Stomach (tissue), 9 donors: ENCODE measurements around the gene PLP2. TPM values are rescaled to one million over a fixed set of nuclear protein-coding genes. Genes with fewer than 3 reads are reported as not detected.

Source experiments
- DNase-seq, 2 donors: peaks; one replicate each; pipeline versions ENCODE4 v3.0.0 to v3.0.0-alpha.2; 2013 to 2019
- H3K27ac ChIP-seq, 5 donors: fragments of 200-600 bp in 4 of 5; sonication (generic) in 4 of 5; one replicate each; pipeline ENCODE4 v1.5.1; 2013 to 2019; ENCODE audit warnings: mild to moderate bottlenecking in 1 of 5, moderate library complexity in 1 of 5
- H3K27me3 ChIP-seq, 3 donors: fragments of 200-600 bp; sonication (generic); one replicate each; pipeline ENCODE4 v1.5.1; 2017 to 2019; ENCODE audit warnings: mixed run types in 1 of 3
- H3K36me3 ChIP-seq, 4 donors: fragments of 200-600 bp; sonication (generic); 1 replicate in 3 of 4; 2 replicates in 1 of 4; pipeline ENCODE4 v1.5.1; 2016 to 2019
- H3K4me1 ChIP-seq, 4 donors: fragments of 200-600 bp; sonication (generic); one replicate each; pipeline ENCODE4 v1.5.1; 2016 to 2019
- H3K4me3 ChIP-seq, 4 donors: fragments of 200-600 bp; sonication (generic) in 3 of 4; one replicate each; pipeline ENCODE4 v1.5.1; 2016 to 2019; ENCODE audit warnings: mild to moderate bottlenecking in 1 of 4
- H3K9me3 ChIP-seq, 4 donors: fragments of 200-600 bp; sonication (generic); one replicate each; pipeline ENCODE4 v1.5.1; 2016 to 2019
- CTCF ChIP-seq, 7 experiments: fragments of 450-650 bp in 4 of 7; fragments of 200-600 bp in 3 of 7; sonication (generic) in 3 of 7; IDR thresholded peaks; one replicate each; pipeline ENCODE4 v1.5.1; 2016 to 2019; ENCODE audit warnings: antibody characterized with exemption in 7 of 7, control low read depth in 2 of 7, mild to moderate bottlenecking in 1 of 7
- EP300 ChIP-seq: sonication (generic); formaldehyde crosslinking; IDR thresholded peaks from one replicate; pipeline ENCODE4 v1.6.1; 2017; ENCODE audit warnings: antibody characterized with exemption
- POLR2A ChIP-seq, 4 donors: fragments of 450-650 bp; IDR thresholded peaks; one replicate each; pipeline ENCODE4 v1.6.1; 2016; ENCODE audit warnings: antibody characterized with exemption in 4 of 4, control low read depth in 2 of 4, mild to moderate bottlenecking in 1 of 4, moderate library complexity in 1 of 4
- POLR2AphosphoS5 ChIP-seq, 3 donors: sonication (generic); formaldehyde crosslinking; IDR thresholded peaks; one replicate each; pipeline ENCODE4 v1.6.1; 2016; ENCODE audit warnings: antibody characterized with exemption in 3 of 3
- WGBS, 5 donors: extraction: QIAGEN DNeasy Blood & Tissue Kit in 3 of 5; methylation state at CpG; one replicate each; pipeline versions ENCODE4 v1.1.5 to v1.1.7; 2013 to 2018; 5-methylcytosine and 5-hydroxymethylcytosine counted together
- intact Hi-C: fragments of 100-400 bp; cut with DNase I; formaldehyde crosslinking; loops from one replicate; pipeline ENCODE4 v1.15.1; 2023; ENCODE audit warnings: low total_unique reads
- polyA plus RNA-seq, 3 donors: library from polyadenylated mRNA; stranded (reverse); fragments of 200-250 nt; gene quantifications; one replicate each; pipeline ENCODE4 v1.2.3, GENCODE V29; 2013
- total RNA-seq, 5 donors: library from RNA; depleted of rRNA; stranded (reverse); fragments of >200 nt; gene quantifications; one replicate each; pipeline versions ENCODE4 v1.1.0 to v1.2.3, GENCODE V29; 2014 to 2016
- donor health status: healthy with polysubstance abuse.
- donor health status: Bipolar disorder and iron deficiency.
- donor health status: healthy.

Gene PLP2
- total and polyA plus RNA-seq, 8 donors: 14.0 to 323 (median 66.6) TPM

DNA sequence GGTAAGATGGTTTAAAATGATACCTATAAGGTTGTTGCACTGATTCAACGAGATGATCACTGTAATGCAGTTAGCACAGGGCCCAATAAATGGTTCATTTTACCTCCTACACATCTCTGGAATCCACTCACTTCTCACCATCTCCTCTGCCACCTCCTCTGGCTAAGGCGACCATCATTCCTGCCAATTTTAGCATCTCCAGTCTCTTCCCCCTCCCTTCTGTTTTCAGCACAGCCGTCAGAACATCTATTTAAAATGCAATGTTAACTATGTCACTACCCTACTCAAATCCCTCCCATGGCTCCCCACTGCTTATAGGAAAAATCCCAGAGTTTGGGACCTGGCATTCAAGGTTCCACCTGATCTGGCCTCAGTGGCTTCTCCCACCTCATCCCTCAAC lies 31.8 kb downstream of the PLP2 start:
- 59 to 83% (median 71%) methylated on average over 3 of the region's 3 CpGs for WGBS, 5 donors
- no peaks in the 10 kb centered on the region for H3K9me3 ChIP-seq

GRCh38 chrX:49204017-49204416 lies 32.3 kb downstream of the PLP2 start:
- no peaks in the 10 kb centered on the region for H3K36me3 ChIP-seq
- no peak overlapping the region for H3K4me3 ChIP-seq
- peaks cover 0 to 19% (median 10%) of the 10 kb centered on the region in 4 donors for H3K4me1 ChIP-seq
- intact Hi-C loops: no loop called here
- H3K9me3 ChIP-seq: no peaks in the 10 kb centered on the region
- TF ChIP-seq POLR2AphosphoS5 (IDR thresholded peaks at IDR 0.05): no peak
- peaks cover 0 to 11% (median 0%) of the 10 kb centered on the region in 3 donors for H3K27me3 ChIP-seq
- H3K27ac ChIP-seq: no peak overlapping the region
- no peak for DNase-seq
- WGBS, 5 donors: 62 to 100% (median 86%) methylated on average over 1 to 6 of the region's 6 CpGs

More for the DNA sequence above, 31.8 kb downstream of the PLP2 start:
- Histone ChIP-seq H3K36me3 (no peaks in the 10 kb centered on the region), H3K4me1 (peaks cover 0 to 22% (median 10%) of the 10 kb centered on the region in 4 donors), H3K27me3 (peaks cover 0 to 14% (median 0%) of the 10 kb centered on the region in 3 donors), H3K27ac (no peak overlapping the region), H3K4me3 (no peak overlapping the region)
- no peak for TF ChIP-seq EP300
- intact Hi-C loops: no loop called here
- no peak for DNase-seq

GRCh38 chrX:49204709-49205108 lies 33.0 kb downstream of the PLP2 start:
- WGBS, 5 donors: 44 to 71% (median 49%) methylated on average over 4 of the region's 4 CpGs
- intact Hi-C loops: no loop called here

DNA sequence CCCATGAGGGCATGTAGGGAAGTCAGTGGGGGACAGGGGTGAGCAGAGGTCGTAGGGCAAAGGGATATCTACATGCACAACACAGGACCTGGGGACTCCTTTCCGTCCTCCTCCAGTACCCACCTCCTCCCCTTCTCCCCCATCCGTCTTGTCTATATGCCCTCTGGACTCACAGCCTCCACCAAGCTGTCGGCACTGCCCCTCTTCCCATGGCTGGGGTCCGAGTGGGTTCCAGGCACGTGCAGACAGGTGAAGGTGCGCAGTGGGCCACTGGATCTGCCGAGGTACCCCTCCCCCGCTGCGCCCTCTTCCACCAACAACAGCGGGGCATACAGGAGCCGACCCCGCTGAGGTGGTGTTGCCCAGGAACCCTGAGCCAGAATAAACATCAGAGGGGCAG lies 33.7 kb downstream of the PLP2 start:
- H3K27me3 ChIP-seq: peaks cover 0 to 10% (median 0%) of the 10 kb centered on the region in 3 donors
- intact Hi-C loops: no loop called here
- no peak for DNase-seq
- H3K9me3 ChIP-seq: no peaks in the 10 kb centered on the region
- H3K4me3 ChIP-seq: no peak overlapping the region
- no peaks in the 10 kb centered on the region for H3K36me3 ChIP-seq
- TF ChIP-seq EP300: no peak
- no peak for TF ChIP-seq POLR2AphosphoS5 (IDR thresholded peaks at IDR 0.05)
- TF ChIP-seq POLR2A (IDR thresholded peaks at IDR 0.05): no peak
- no peak for TF ChIP-seq CTCF (IDR thresholded peaks at IDR 0.05)
- no peak overlapping the region for H3K27ac ChIP-seq
- WGBS, 5 donors: 61 to 82% (median 76%) methylated on average over 2 to 13 of the region's 13 CpGs
- peaks cover 0 to 6% (median 2%) of the 10 kb centered on the region in 4 donors for H3K4me1 ChIP-seq

More at GRCh38 chrX:49204709-49205108, 33.0 kb downstream of the PLP2 start:
- H3K4me3 ChIP-seq: no peak overlapping the region
- no peak for DNase-seq
- H3K27me3 ChIP-seq: peaks cover 0 to 10% (median 0%) of the 10 kb centered on the region in 3 donors
- peaks cover 0 to 12% (median 5%) of the 10 kb centered on the region in 4 donors for H3K4me1 ChIP-seq
- H3K9me3 ChIP-seq: no peaks in the 10 kb centered on the region
- H3K27ac ChIP-seq: no peak overlapping the region
- no peaks in the 10 kb centered on the region for H3K36me3 ChIP-seq
- TF ChIP-seq EP300 (no peak), POLR2A (IDR thresholded peaks at IDR 0.05) (no peak), POLR2AphosphoS5 (IDR thresholded peaks at IDR 0.05) (no peak), CTCF (IDR thresholded peaks at IDR 0.05) (no peak)

- 65 to 89% (median 76%) methylated on average over 2 to 8 of the region's 8 CpGs for WGBS, 5 donors
- intact Hi-C loops: no loop called here
- Histone ChIP-seq H3K27me3 (peaks cover 0 to 10% (median 0%) of the 10 kb centered on the region in 3 donors), H3K9me3 (no peaks in the 10 kb centered on the region), H3K36me3 (no peaks in the 10 kb centered on the region), H3K4me1 (no peaks in the 10 kb centered on the region), H3K4me3 (no peak overlapping the region), H3K27ac (no peak overlapping the region)
- TF ChIP-seq EP300: no peak
- no peak for TF ChIP-seq POLR2AphosphoS5 (IDR thresholded peaks at IDR 0.05)
- no peak for TF ChIP-seq POLR2A (IDR thresholded peaks at IDR 0.05)
- no peak for TF ChIP-seq CTCF (IDR thresholded peaks at IDR 0.05)
- no peak for DNase-seq
Observed at GRCh38 chrX:49206543-49206942, 34.8 kb downstream of the PLP2 start.
